ENCODE measurements around the gene CALML5.

Gene CALML5

GRCh38 chr10:5515948-5516761 is 16.8 kb upstream of the CALML5 start:
- DNase-seq (ENCODE audit: low read depth) = no peak

GRCh38 chr10:5514226-5514850 is 15.0 kb upstream of the CALML5 start:
- no peak for DNase-seq (ENCODE audit: low read depth)

GRCh38 chr10:5512881-5513612 is 13.7 kb upstream of the CALML5 start:
- no peak for DNase-seq (ENCODE audit: low read depth)

- no peak for DNase-seq (ENCODE audit: low read depth)
These were observed 13.0 kb upstream of the CALML5 start for GRCh38 chr10:5512331-5512730.

GRCh38 chr10:5511885-5512280 is 12.5 kb upstream of the CALML5 start:
- no peak for DNase-seq (ENCODE audit: low read depth)

- no peak for DNase-seq (ENCODE audit: low read depth)
These were observed 12.0 kb upstream of the CALML5 start for GRCh38 chr10:5511231-5511884.

- DNase-seq (ENCODE audit: low read depth) = no peak
These were observed 11.1 kb upstream of the CALML5 start for GRCh38 chr10:5510281-5511072.

GRCh38 chr10:5509691-5510090 is 10.3 kb upstream of the CALML5 start:
- DNase-seq (ENCODE audit: low read depth) = no peak

- DNase-seq (ENCODE audit: low read depth) = no peak
These were observed 9.9 kb upstream of the CALML5 start for GRCh38 chr10:5509236-5509635.

- DNase-seq (ENCODE audit: low read depth) = no peak
These were observed 9.4 kb upstream of the CALML5 start for GRCh38 chr10:5508786-5509185.

GRCh38 chr10:5508161-5508604 is 8.8 kb upstream of the CALML5 start:
- no peak for DNase-seq (ENCODE audit: low read depth)

GRCh38 chr10:5507649-5508131 is 8.3 kb upstream of the CALML5 start:
- no peak for DNase-seq (ENCODE audit: low read depth)

- no peak for DNase-seq (ENCODE audit: low read depth)
These were observed 7.6 kb upstream of the CALML5 start for GRCh38 chr10:5506751-5507648.

- no peak for DNase-seq (ENCODE audit: low read depth)
These were observed 6.9 kb upstream of the CALML5 start for GRCh38 chr10:5506246-5506645.

- no peak for DNase-seq (ENCODE audit: low read depth)
These were observed 5.0 kb upstream of the CALML5 start for GRCh38 chr10:5504146-5505072.

- no peak for DNase-seq (ENCODE audit: low read depth)
These were observed 4.1 kb upstream of the CALML5 start for GRCh38 chr10:5503477-5503835.

- no peak for DNase-seq (ENCODE audit: low read depth)
These were observed 3.5 kb upstream of the CALML5 start for GRCh38 chr10:5502571-5503476.

- no peak for DNase-seq (ENCODE audit: low read depth)
These were observed 2.7 kb upstream of the CALML5 start for GRCh38 chr10:5502061-5502521.

Data from activated gamma-delta T cell treated with anti-CD3 and anti-CD28 coated beads, Interleukin-2, amount 50 U/mL, for 16 hours (primary cell).